ENCODE measurements around the gene MEIOSIN.
"Not testable (repeated sequence)": the region's sequence is repeated elsewhere in the genome, so short reads cannot be mapped to it uniquely, and the experiment has no call there.

MEIOSIN gene

GRCh38 chr19:45733160-45733810, at the start of gene MEIOSIN:
TSS of gene MEIOSIN (plus strand) at chr19:45733439. CDS start at chr19:45735377, 1,938 bp downstream.
- in situ Hi-C loops (cut with MboI; ENCODE audit: low sequenced_read_pairs) = no loop called here

- in situ Hi-C loops (cut with MboI; ENCODE audit: low sequenced_read_pairs) = not testable (repeated sequence)
Measured at GRCh38 chr19:45685045-45685444, 48.2 kb upstream of the MEIOSIN start.

GRCh38 chr19:45687599-45687998, 45.6 kb upstream of the MEIOSIN start:
- in situ Hi-C loops (cut with MboI; ENCODE audit: low sequenced_read_pairs) = no loop called here

GRCh38 chr19:45691516-45692186, 41.6 kb upstream of the MEIOSIN start, which contains the start of gene SNRPD2:
TSS of gene SNRPD2 (minus strand) at chr19:45691953. CDS start at chr19:45691888, 65 bp downstream.
- in situ Hi-C loops (cut with MboI; ENCODE audit: low sequenced_read_pairs) = no loop called here

- in situ Hi-C loops (cut with MboI; ENCODE audit: low sequenced_read_pairs) = no loop called here
Measured at GRCh38 chr19:45692187-45693105, 40.8 kb upstream of the MEIOSIN start, which contains the start of gene QPCTL. TSS of gene QPCTL (plus strand) at chr19:45692666. CDS start at chr19:45692704, 38 bp downstream.

GRCh38 chr19:45693106-45693788, 40.0 kb upstream of the MEIOSIN start:
- in situ Hi-C loops (cut with MboI; ENCODE audit: low sequenced_read_pairs) = no loop called here

GRCh38 chr19:45701676-45702075, 31.6 kb upstream of the MEIOSIN start:
- in situ Hi-C loops (cut with MboI; ENCODE audit: low sequenced_read_pairs) = no loop called here

GRCh38 chr19:45705115-45705514, 28.1 kb upstream of the MEIOSIN start:
- in situ Hi-C loops (cut with MboI; ENCODE audit: low sequenced_read_pairs) = no loop called here

GRCh38 chr19:45705710-45706415, 27.4 kb upstream of the MEIOSIN start:
- in situ Hi-C loops (cut with MboI; ENCODE audit: low sequenced_read_pairs) = no loop called here

- in situ Hi-C loops (cut with MboI; ENCODE audit: low sequenced_read_pairs) = no loop called here
Measured at GRCh38 chr19:45710356-45711130, 22.7 kb upstream of the MEIOSIN start.

- in situ Hi-C loops (cut with MboI; ENCODE audit: low sequenced_read_pairs) = no loop called here
Measured at GRCh38 chr19:45711851-45712698, 21.2 kb upstream of the MEIOSIN start.

- in situ Hi-C loops (cut with MboI; ENCODE audit: low sequenced_read_pairs) = no loop called here
Measured at GRCh38 chr19:45712699-45713067, 20.6 kb upstream of the MEIOSIN start.

GRCh38 chr19:45713141-45713540, 20.1 kb upstream of the MEIOSIN start:
- in situ Hi-C loops (cut with MboI; ENCODE audit: low sequenced_read_pairs) = no loop called here

- in situ Hi-C loops (cut with MboI; ENCODE audit: low sequenced_read_pairs) = no loop called here
Measured at GRCh38 chr19:45715139-45715538, 18.1 kb upstream of the MEIOSIN start.

GRCh38 chr19:45716359-45717130, 16.7 kb upstream of the MEIOSIN start:
- in situ Hi-C loops (cut with MboI; ENCODE audit: low sequenced_read_pairs) = no loop called here

- in situ Hi-C loops (cut with MboI; ENCODE audit: low sequenced_read_pairs) = no loop called here
Measured at GRCh38 chr19:45717131-45717982, 15.9 kb upstream of the MEIOSIN start.

Data from HL-60/S4 treated with retinoic acid at 250 ng/mL for 4 days and 3 days (cell line).